HepG2 (cell line): ENCODE data around the gene LUC7L2.

Experiments used
- AFF4 ChIP-seq: sonication (generic); formaldehyde crosslinking; IDR thresholded peaks from 2 replicates; pipeline ENCODE4 v1.4.0; 2020; ENCODE audit warnings: missing genetic modification reagents
- CHD4 ChIP-seq: fragments of 200-600 bp; sonication (generic); IDR thresholded peaks from 2 replicates; pipeline ENCODE4 v1.7.0; 2017; ENCODE audit warnings: mild to moderate bottlenecking, low read length, borderline replicate concordance
- CTCF ChIP-seq: sonication (generic); formaldehyde crosslinking; IDR thresholded peaks from 2 replicates; pipeline ENCODE4 v1.5.0; 2020; ENCODE audit warnings: mild to moderate bottlenecking, missing genetic modification reagents, moderate library complexity
- KDM5A ChIP-seq: fragments of 200-600 bp; sonication (generic); IDR thresholded peaks from 2 replicates; pipeline ENCODE4 v1.7.0; 2018; ENCODE audit warnings: antibody characterized with exemption, mild to moderate bottlenecking, low read length, borderline replicate concordance
- KLF16 ChIP-seq, 2 experiments: sonication (generic) in 1 of 2; formaldehyde crosslinking in 1 of 2; IDR thresholded peaks; 2 replicates each; pipeline versions ENCODE4 v1.6.1 to v1.8.0; 2016 to 2023; ENCODE audit warnings: missing genetic modification reagents in 2 of 2, missing compliant biosample characterization in 1 of 2
- KLF6 ChIP-seq: IDR thresholded peaks from 2 replicates; pipeline ENCODE4 v1.8.0; 2016; ENCODE audit warnings: missing biosample characterization, missing genetic modification reagents
- RNF2 ChIP-seq: fragments of 450-650 bp; conservative IDR thresholded peaks from 2 replicates; pipeline ENCODE4 v1.6.1; 2016; ENCODE audit warnings: low read depth
- SMC3 ChIP-seq: IDR thresholded peaks from 2 replicates; pipeline ENCODE4 v1.6.1; 2011; ENCODE audit warnings: low read length, improper control_type of control experiment
- ZBTB42 ChIP-seq: sonication (generic); formaldehyde crosslinking; IDR thresholded peaks from 2 replicates; pipeline ENCODE4 v1.5.0; 2020; ENCODE audit warnings: mild to moderate bottlenecking, missing genetic modification reagents

- TF ChIP-seq SMC3 (no peak), RNF2 (no peak), AFF4 (no peak), KLF6 (CRISPR knock-in tag) (no peak), KDM5A (no peak), CHD4 (no peak), ZBTB42 (CRISPR knock-in tag) (no peak), CTCF (CRISPR knock-in tag) (no peak), KLF16 (CRISPR knock-in tag; IDR thresholded peaks at IDR 0.05) (no peak)
Measured at GRCh38 chr7:139436806-139437205, 77.1 kb downstream of the LUC7L2 start.
